GM12878 (cell line): ENCODE data around the gene HORMAD2. TPM values are rescaled to one million over a fixed set of nuclear protein-coding genes. Genes with fewer than 3 reads are reported as not detected.

ENCODE experiments used
- ATAC-seq: fragments of 200-7000 bp; cut with Tn5 transposase; 3 replicates; pipeline ENCODE4 v1.9.1; 2020; ENCODE audit warnings: mild to moderate bottlenecking, moderate library complexity
- BruUV-seq: library from RNA; stranded (reverse); fragments of 400-500 nt; replicated peaks from 2 replicates; lab custom pipeline; 2021; lab: Mats Ljungman, UMichigan
- CTCF ChIA-PET: fragments of 300-600 bp; sonication (Branson Sonifier 250); formaldehyde crosslinking; extraction: SDS; loops from one replicate; lab custom pipeline; 2021; ENCODE audit warnings: inconsistent platforms; lab: Yijun Ruan, JAX
- POLR2A ChIA-PET: fragments of 350-600 bp; formaldehyde crosslinking; extraction: SDS; loops from one replicate; lab custom pipeline; 2021; ENCODE audit warnings: inconsistent platforms; lab: Charles Lee
- RAD21 ChIA-PET: fragments of 300-600 bp; sonication (Branson Sonifier 250); formaldehyde crosslinking; loops from one replicate; lab custom pipeline; 2023; ENCODE audit warnings: antibody characterized with exemption; ENCODE audit not compliant: unreplicated experiment; lab: Charles Lee
- SMC1A ChIA-PET: fragments of 300-600 bp; sonication (Branson Sonifier 250); formaldehyde crosslinking; loops from one replicate; lab custom pipeline; 2023; ENCODE audit not compliant: unreplicated experiment, uncharacterized antibody; lab: Charles Lee
- DNase-seq: peaks from one replicate; pipeline ENCODE4 v3.0.0-alpha.2; 2011; ENCODE audit warnings: low read depth, low spot score
- FAIRE-seq: peaks from 3 replicates; lab custom pipeline; 2011; peaks lifted over from hg19 to GRCh38; lab: Jason Lieb, UNC
- H2AFZ ChIP-seq: 2 replicates; pipeline ENCODE4 v1.6.0; 2011; ENCODE audit warnings: low read depth, low read length, control low read depth; ENCODE audit not compliant: control insufficient read depth
- H3K27ac ChIP-seq: 2 replicates; pipeline ENCODE4 v1.5.1; 2011; ENCODE audit warnings: control low read depth; ENCODE audit not compliant: control insufficient read depth, insufficient read depth
- H3K27me3 ChIP-seq, 2 experiments: replicated peaks in 1 of 2; 2 replicates each; pipeline versions ENCODE4 v1.6.0 to v1.6.1; 2011; ENCODE audit warnings: low read length in 1 of 2; ENCODE audit not compliant: control insufficient read depth in 2 of 2, insufficient read depth in 2 of 2
- H3K36me3 ChIP-seq, 2 experiments: 2 replicates each; pipeline ENCODE4 v1.5.1; 2011; ENCODE audit warnings: low read length in 1 of 2; ENCODE audit not compliant: control insufficient read depth in 2 of 2, insufficient read depth in 2 of 2
- H3K4me1 ChIP-seq: 2 replicates; pipeline ENCODE4 v1.6.1; 2011; ENCODE audit warnings: mild to moderate bottlenecking, low read length, moderate library complexity, mixed read lengths; ENCODE audit not compliant: control insufficient read depth, insufficient read depth
- H3K4me2 ChIP-seq: 2 replicates; pipeline ENCODE4 v1.6.0; 2011; ENCODE audit warnings: control low read depth; ENCODE audit not compliant: control insufficient read depth, insufficient read depth
- H3K4me3 ChIP-seq: fragments of 200-600 bp; sonication (generic); 2 replicates; pipeline ENCODE4 v1.5.1; 2016
- H3K79me2 ChIP-seq: 2 replicates; pipeline ENCODE4 v1.6.0; 2011; ENCODE audit warnings: low read length; ENCODE audit not compliant: control insufficient read depth, insufficient read depth
- H3K9ac ChIP-seq: 2 replicates; pipeline ENCODE4 v1.8.0; 2011; ENCODE audit warnings: low read length, control low read depth, mixed read lengths; ENCODE audit not compliant: control insufficient read depth, insufficient read depth
- H3K9me3 ChIP-seq: replicated peaks from 3 replicates; pipeline ENCODE4 v1.5.1; 2011; ENCODE audit warnings: mild to moderate bottlenecking, low read length; ENCODE audit not compliant: control insufficient read depth, insufficient read depth
- H4K20me1 ChIP-seq: 2 replicates; pipeline ENCODE4 v1.6.0; 2011; ENCODE audit not compliant: control insufficient read depth, insufficient read depth
- FOXK2 ChIP-seq: fragments of 450-650 bp; IDR thresholded peaks from 2 replicates; pipeline ENCODE4 v1.6.1; 2017; ENCODE audit warnings: mild to moderate bottlenecking, moderate library complexity
- HDAC2 ChIP-seq: fragments of 200-600 bp; sonication (generic); IDR thresholded peaks from 2 replicates; pipeline ENCODE4 v1.6.1; 2017
- IRF5 ChIP-seq: fragments of 450-650 bp; IDR thresholded peaks from 2 replicates; pipeline ENCODE4 v1.6.1; 2017; ENCODE audit warnings: borderline replicate concordance
- MTA2 ChIP-seq: fragments of 450-650 bp; IDR thresholded peaks from 2 replicates; pipeline ENCODE4 v1.6.1; 2016; ENCODE audit warnings: low read depth, mild to moderate bottlenecking, moderate library complexity
- NBN ChIP-seq: fragments of 450-650 bp; IDR thresholded peaks from 2 replicates; pipeline ENCODE4 v1.6.1; 2016
- NFXL1 ChIP-seq: fragments of 450-650 bp; IDR thresholded peaks from 2 replicates; pipeline ENCODE4 v1.6.1; 2017; ENCODE audit warnings: antibody characterized with exemption, mild to moderate bottlenecking, borderline replicate concordance
- POLR2AphosphoS2 ChIP-seq: IDR thresholded peaks from 2 replicates; pipeline ENCODE4 v1.6.1; 2011; ENCODE audit warnings: low read depth, mild to moderate bottlenecking, low read length, improper control_type of control experiment, moderate library complexity
- TCF3 ChIP-seq: IDR thresholded peaks from 2 replicates; pipeline ENCODE4 v1.6.1; 2012; ENCODE audit warnings: low read depth, mild to moderate bottlenecking, low read length, borderline replicate concordance; ENCODE audit not compliant: insufficient read depth
- ZNF274 ChIP-seq: IDR thresholded peaks from one replicate; pipeline ENCODE4 v1.8.0; 2011; ENCODE audit not compliant: insufficient read length, insufficient read depth
- ZNF592 ChIP-seq: fragments of 450-650 bp; IDR thresholded peaks from 2 replicates; pipeline ENCODE4 v1.6.1; 2017; ENCODE audit warnings: mild to moderate bottlenecking, moderate library complexity
- WGBS: methylation state at CpG from one replicate; pipeline ENCODE4 v1.1.6; 2016; ENCODE audit warnings: low lambda C conversion rate; ENCODE audit not compliant: insufficient replicate concordance, insufficient coverage; ENCODE audit errors: missing lambda C conversion rate; 5-methylcytosine and 5-hydroxymethylcytosine counted together
- in situ Hi-C: fragments of 300-500 bp; cut with MboI; formaldehyde crosslinking; loops from 9 replicates; pipeline ENCODE4 v1.14.3; 2018; ENCODE audit warnings: mixed read lengths
- intact Hi-C: fragments of 100-400 bp; cut with micrococcal nuclease; formaldehyde crosslinking; loops from one replicate; pipeline ENCODE4 v1.14.2; 2022; ENCODE audit not compliant: unreplicated experiment
- polyA plus RNA-seq, 11 experiments: library from polyadenylated mRNA; depleted of rRNA in 4 of 11; unstranded in 6 of 11; stranded (reverse) in 5 of 11; fragments of >200 nt; fragmentation: Nextera tagmentation in 4 of 11; fragmentation: Illumina TruSeq in 1 of 11; extraction: Ambion mirVana in 4 of 11; extraction: Trizol in 1 of 11; gene quantifications; 1 replicate in 1 of 11; 2 replicates in 10 of 11; pipeline versions ENCODE4 v1.2.1 to v1.2.3, GENCODE V29; 2011 to 2016; ENCODE audit warnings: inconsistent platforms in 2 of 11, missing spikeins in 2 of 11, low read depth in 1 of 11
- total RNA-seq, 4 experiments: library from RNA; depleted of rRNA in 3 of 4; stranded (reverse); fragments of >200 nt in 3 of 4; fragmentation: Illumina TruSeq in 1 of 4; extraction: Trizol in 1 of 4; gene quantifications; 2 replicates each; pipeline versions ENCODE4 v1.2.1 to v1.2.3, GENCODE V29; 2013 to 2021
- TF ChIP-seq, protein P1 (sequence below): fragments of 450-650 bp; IDR thresholded peaks from 2 replicates; pipeline ENCODE4 v1.6.1; 2017; ENCODE audit warnings: mild to moderate bottlenecking, moderate library complexity
- TF ChIP-seq, protein P2 (sequence below): fragments of 150-350 bp; IDR thresholded peaks from 2 replicates; pipeline ENCODE4 v1.6.1; 2014; ENCODE audit warnings: mild to moderate bottlenecking, low read depth, low read length

HORMAD2 gene
- total and polyA plus RNA-seq, 10 of the 15 experiments (the other 5 are each of a cell fraction or from before 2014, with no cell fraction given): 0.07 to 0.13 TPM; not detected in 8

- ChIA-PET RAD21 (no interaction called here), SMC1A (no interaction called here), POLR2A (no interaction called here), CTCF (no interaction called here)
- no peaks in the 10 kb centered on the region for H3K79me2 ChIP-seq
- DNase-seq (no peak), ATAC-seq (no peak), FAIRE-seq (no peak)
- H3K9ac ChIP-seq: no peak overlapping the region
- H4K20me1 ChIP-seq: no peaks in the 10 kb centered on the region
- no peaks in the 10 kb centered on the region for H3K36me3 ChIP-seq
- no peaks in the 10 kb centered on the region for H3K9me3 ChIP-seq
- intact Hi-C loops (no loop called here), in situ Hi-C loops (no loop called here)
- BruUV-seq: no TSS peak
- WGBS: 71% methylated on average over 3 of the region's 3 CpGs
- H3K27me3 ChIP-seq: no peaks in the 10 kb centered on the region
- H3K4me3 ChIP-seq: no peak overlapping the region
- H3K4me1 ChIP-seq: no peaks in the 10 kb centered on the region
- H3K27ac ChIP-seq: no peak overlapping the region
- no peak overlapping the region for H2AFZ ChIP-seq
- H3K4me2 ChIP-seq: no peak overlapping the region
- no peak for TF ChIP-seq NFXL1
- TF ChIP-seq HDAC2: no peak
- TF ChIP-seq IRF5: no peak
- no peak for TF ChIP-seq FOXK2
- TF ChIP-seq TCF3: no peak
- TF ChIP-seq ZNF592: no peak
- TF ChIP-seq, protein P1, sequence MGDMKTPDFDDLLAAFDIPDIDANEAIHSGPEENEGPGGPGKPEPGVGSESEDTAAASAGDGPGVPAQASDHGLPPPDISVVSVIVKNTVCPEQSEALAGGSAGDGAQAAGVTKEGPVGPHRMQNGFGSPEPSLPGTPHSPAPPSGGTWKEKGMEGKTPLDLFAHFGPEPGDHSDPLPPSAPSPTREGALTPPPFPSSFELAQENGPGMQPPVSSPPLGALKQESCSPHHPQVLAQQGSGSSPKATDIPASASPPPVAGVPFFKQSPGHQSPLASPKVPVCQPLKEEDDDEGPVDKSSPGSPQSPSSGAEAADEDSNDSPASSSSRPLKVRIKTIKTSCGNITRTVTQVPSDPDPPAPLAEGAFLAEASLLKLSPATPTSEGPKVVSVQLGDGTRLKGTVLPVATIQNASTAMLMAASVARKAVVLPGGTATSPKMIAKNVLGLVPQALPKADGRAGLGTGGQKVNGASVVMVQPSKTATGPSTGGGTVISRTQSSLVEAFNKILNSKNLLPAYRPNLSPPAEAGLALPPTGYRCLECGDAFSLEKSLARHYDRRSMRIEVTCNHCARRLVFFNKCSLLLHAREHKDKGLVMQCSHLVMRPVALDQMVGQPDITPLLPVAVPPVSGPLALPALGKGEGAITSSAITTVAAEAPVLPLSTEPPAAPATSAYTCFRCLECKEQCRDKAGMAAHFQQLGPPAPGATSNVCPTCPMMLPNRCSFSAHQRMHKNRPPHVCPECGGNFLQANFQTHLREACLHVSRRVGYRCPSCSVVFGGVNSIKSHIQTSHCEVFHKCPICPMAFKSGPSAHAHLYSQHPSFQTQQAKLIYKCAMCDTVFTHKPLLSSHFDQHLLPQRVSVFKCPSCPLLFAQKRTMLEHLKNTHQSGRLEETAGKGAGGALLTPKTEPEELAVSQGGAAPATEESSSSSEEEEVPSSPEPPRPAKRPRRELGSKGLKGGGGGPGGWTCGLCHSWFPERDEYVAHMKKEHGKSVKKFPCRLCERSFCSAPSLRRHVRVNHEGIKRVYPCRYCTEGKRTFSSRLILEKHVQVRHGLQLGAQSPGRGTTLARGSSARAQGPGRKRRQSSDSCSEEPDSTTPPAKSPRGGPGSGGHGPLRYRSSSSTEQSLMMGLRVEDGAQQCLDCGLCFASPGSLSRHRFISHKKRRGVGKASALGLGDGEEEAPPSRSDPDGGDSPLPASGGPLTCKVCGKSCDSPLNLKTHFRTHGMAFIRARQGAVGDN: no peak
- TF ChIP-seq POLR2AphosphoS2: no peak
- no peak for TF ChIP-seq ZNF274
- TF ChIP-seq MTA2: no peak
- no peak for TF ChIP-seq NBN
- TF ChIP-seq, protein P2, sequence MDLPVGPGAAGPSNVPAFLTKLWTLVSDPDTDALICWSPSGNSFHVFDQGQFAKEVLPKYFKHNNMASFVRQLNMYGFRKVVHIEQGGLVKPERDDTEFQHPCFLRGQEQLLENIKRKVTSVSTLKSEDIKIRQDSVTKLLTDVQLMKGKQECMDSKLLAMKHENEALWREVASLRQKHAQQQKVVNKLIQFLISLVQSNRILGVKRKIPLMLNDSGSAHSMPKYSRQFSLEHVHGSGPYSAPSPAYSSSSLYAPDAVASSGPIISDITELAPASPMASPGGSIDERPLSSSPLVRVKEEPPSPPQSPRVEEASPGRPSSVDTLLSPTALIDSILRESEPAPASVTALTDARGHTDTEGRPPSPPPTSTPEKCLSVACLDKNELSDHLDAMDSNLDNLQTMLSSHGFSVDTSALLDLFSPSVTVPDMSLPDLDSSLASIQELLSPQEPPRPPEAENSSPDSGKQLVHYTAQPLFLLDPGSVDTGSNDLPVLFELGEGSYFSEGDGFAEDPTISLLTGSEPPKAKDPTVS: no peak
These were observed 100.4 kb downstream of the HORMAD2 start for GRCh38 chr22:30180616-30181015.
